K562 (cell line): ENCODE results near the gene TTC39A. TPM values are rescaled to one million over a fixed set of nuclear protein-coding genes. Genes with fewer than 3 reads are reported as not detected.
A peak's percentile ranks its signal among the peaks of the same experiment; 100 is the strongest.

ENCODE experiments used
- ATAC-seq: fragments of 200-7000 bp; cut with Tn5 transposase; 3 replicates; pipeline ENCODE4 v1.9.1; 2020; ENCODE audit warnings: moderate library complexity
- BruUV-seq: library from RNA; stranded (reverse); fragments of 400-500 nt; replicated peaks from 2 replicates; lab custom pipeline; 2021; lab: Mats Ljungman, UMichigan
- CTCF ChIA-PET: fragments of 300-600 bp; formaldehyde crosslinking; extraction: SDS; loops from one replicate; lab custom pipeline; 2021; ENCODE audit warnings: low intra/inter-chr PET ratio; lab: Yijun Ruan, JAX
- POLR2A ChIA-PET: fragments of 300-600, 350-650 bp; sonication (Branson Sonifier 250); formaldehyde crosslinking; extraction: SDS; loops from one replicate; lab custom pipeline; 2021; ENCODE audit warnings: antibody characterized with exemption, inconsistent platforms; lab: Yijun Ruan, JAX
- DNase-seq, 4 experiments: peaks; one replicate each; pipeline versions ENCODE4 v3.0.0 to v3.0.0-alpha.2; 2011 to 2018; ENCODE audit warnings: low spot score in 3 of 4, mixed read lengths in 3 of 4; ENCODE audit errors: extremely low read depth in 1 of 4
- FAIRE-seq: peaks from 2 replicates; lab custom pipeline; 2011; peaks lifted over from hg19 to GRCh38; lab: Jason Lieb, UNC
- H2AFZ ChIP-seq: 2 replicates; pipeline ENCODE4 v1.6.0; 2011; ENCODE audit warnings: low read depth, low read length, control low read depth, inconsistent platforms
- H3K27ac ChIP-seq: fragments of 200-600 bp; 3 replicates; pipeline ENCODE4 v1.8.0; 2011; ENCODE audit warnings: low read depth, mild to moderate bottlenecking, control low read depth, inconsistent platforms, low read length, moderate library complexity, mixed read lengths; ENCODE audit errors: extremely low read depth
- H3K27me3 ChIP-seq, 2 experiments: fragments of 300-600 bp in 1 of 2; 2 replicates in 1 of 2; 3 replicates in 1 of 2; pipeline versions ENCODE4 v1.6.0 to v1.8.0; 2011; ENCODE audit warnings: inconsistent platforms in 2 of 2, low read length in 2 of 2, mild to moderate bottlenecking in 1 of 2, mixed read lengths in 1 of 2, moderate library complexity in 1 of 2; ENCODE audit not compliant: control insufficient read depth in 2 of 2, insufficient read depth in 2 of 2
- H3K36me3 ChIP-seq: fragments of 300-600 bp; 3 replicates; pipeline ENCODE4 v1.8.0; 2011; ENCODE audit warnings: mild to moderate bottlenecking, low read length, inconsistent platforms; ENCODE audit not compliant: control insufficient read depth, insufficient read depth
- H3K4me1 ChIP-seq, 2 experiments: fragments of 200-600 bp in 1 of 2; replicated peaks in 1 of 2; 2 replicates in 1 of 2; 3 replicates in 1 of 2; pipeline versions ENCODE4 v1.5.1 to v1.8.0; 2011; ENCODE audit warnings: inconsistent platforms in 2 of 2, low read length in 2 of 2, mild to moderate bottlenecking in 1 of 2, mixed read lengths in 1 of 2, moderate library complexity in 1 of 2; ENCODE audit not compliant: control insufficient read depth in 2 of 2, insufficient read depth in 2 of 2
- H3K4me2 ChIP-seq: 2 replicates; pipeline ENCODE4 v1.6.1; 2011; ENCODE audit warnings: low read length, control low read depth, inconsistent platforms, mixed read lengths; ENCODE audit not compliant: insufficient read depth
- H3K4me3 ChIP-seq: fragments of 200-600 bp; sonication (generic), shearing (Covaris generic); 2 replicates; pipeline ENCODE4 v1.5.1; 2016; ENCODE audit warnings: control low read depth, inconsistent platforms
- H3K79me2 ChIP-seq: fragments of 200-600 bp; 3 replicates; pipeline ENCODE4 v1.8.0; 2011; ENCODE audit warnings: low read length, inconsistent platforms; ENCODE audit not compliant: control insufficient read depth, insufficient read depth
- H3K9ac ChIP-seq, 2 experiments: 2 replicates each; pipeline versions ENCODE4 v1.6.0 to v1.6.1; 2011; ENCODE audit warnings: low read depth in 2 of 2, low read length in 2 of 2, control low read depth in 1 of 2, inconsistent platforms in 1 of 2, mild to moderate bottlenecking in 1 of 2, mixed read lengths in 1 of 2; ENCODE audit not compliant: insufficient read depth in 1 of 2
- H3K9me1 ChIP-seq: one replicate; pipeline ENCODE4 v1.6.0; 2011; ENCODE audit warnings: inconsistent platforms, mild to moderate bottlenecking, low read length, moderate library complexity; ENCODE audit not compliant: control insufficient read depth, insufficient read depth
- H3K9me3 ChIP-seq: replicated peaks from 2 replicates; pipeline ENCODE4 v1.5.1; 2011; ENCODE audit warnings: low read depth, low read length, inconsistent platforms; ENCODE audit not compliant: control insufficient read depth, insufficient read depth
- H4K20me1 ChIP-seq: replicated peaks from 2 replicates; pipeline ENCODE4 v1.6.1; 2011; ENCODE audit warnings: low read length, inconsistent platforms, mixed read lengths; ENCODE audit not compliant: control insufficient read depth, insufficient read depth
- DDX20 ChIP-seq: fragments of 450-650 bp; IDR thresholded peaks from 2 replicates; pipeline ENCODE4 v1.6.1; 2016; ENCODE audit warnings: missing genetic modification characterization, low read depth, mild to moderate bottlenecking, missing compliant biosample characterization, moderate library complexity
- HMG20A ChIP-seq: fragments of 450-650 bp; formaldehyde crosslinking; conservative IDR thresholded peaks from 2 replicates; pipeline ENCODE4 v1.4.0; 2020; ENCODE audit warnings: mild to moderate bottlenecking, mixed read lengths
- MNT ChIP-seq, 2 experiments: fragments of 450-650 bp; conservative IDR thresholded peaks; 2 replicates each; pipeline ENCODE4 v1.6.1; 2017; ENCODE audit warnings: mild to moderate bottlenecking in 2 of 2, moderate library complexity in 2 of 2
- PKNOX1 ChIP-seq: fragments of 450-650 bp; IDR thresholded peaks from 2 replicates; pipeline ENCODE4 v1.6.1; 2016
- SMAD4 ChIP-seq: fragments of 250-450 bp; sonication (Bioruptor Pico); conservative IDR thresholded peaks from 2 replicates; pipeline ENCODE4 v1.8.0; 2021; ENCODE audit warnings: inconsistent platforms, mild to moderate bottlenecking, moderate library complexity
- SMARCE1 ChIP-seq: fragments of 450-650 bp; IDR thresholded peaks from 2 replicates; pipeline ENCODE4 v1.7.1; 2016; ENCODE audit warnings: mild to moderate bottlenecking
- ZBTB7A ChIP-seq: IDR thresholded peaks from 2 replicates; pipeline ENCODE4 v1.6.1; 2011; ENCODE audit warnings: low read depth, mild to moderate bottlenecking, low read length, moderate library complexity, borderline replicate concordance; ENCODE audit not compliant: control insufficient read depth
- WGBS: fragments of 100-300 bp; shearing (Covaris generic); methylation state at CpG from one replicate; pipeline ENCODE4 v1.1.6; 2016; ENCODE audit warnings: low coverage, mixed read lengths; ENCODE audit not compliant: insufficient coverage; ENCODE audit errors: missing lambda C conversion rate; 5-methylcytosine and 5-hydroxymethylcytosine counted together
- in situ Hi-C: fragments of 300-500 bp; cut with MboI; formaldehyde crosslinking; loops from 4 replicates; pipeline ENCODE4 v1.15.0; 2018; ENCODE audit warnings: inconsistent platforms, mixed read lengths
- intact Hi-C: fragments of 100-400 bp; cut with micrococcal nuclease; formaldehyde crosslinking; loops from 2 replicates; pipeline ENCODE4 v1.14.2; 2022
- polyA plus RNA-seq, 8 experiments: library from polyadenylated mRNA; depleted of rRNA in 4 of 8; stranded (reverse) in 5 of 8; unstranded in 3 of 8; fragments of >200 nt; fragmentation: Nextera tagmentation in 2 of 8; fragmentation: Illumina TruSeq in 1 of 8; extraction: Ambion mirVana in 2 of 8; extraction: Trizol in 1 of 8; gene quantifications; 2 replicates each; pipeline versions ENCODE4 v1.2.1 to v1.2.3, GENCODE V29; 2011 to 2014; ENCODE audit warnings: inconsistent platforms in 1 of 8, missing spikeins in 1 of 8
- total RNA-seq, 7 experiments: library from RNA; depleted of rRNA in 6 of 7; stranded (reverse); fragments of >200 nt in 6 of 7; fragmentation: Illumina TruSeq in 2 of 7; extraction: Trizol in 2 of 7; gene quantifications; 2 replicates each; pipeline versions ENCODE4 v1.2.1 to v1.2.3, GENCODE V29; 2011 to 2021; ENCODE audit warnings: low replicate concordance in 1 of 7

The TTC39A gene
- total and polyA plus RNA-seq, 9 of the 15 experiments (the other 6 are each of a cell fraction or from before 2014, with no cell fraction given): 0.18 to 0.82 (median 0.35) TPM

- TF ChIP-seq SMAD4 (CRISPR knock-in tag): no peak
- no peak for TF ChIP-seq HMG20A (CRISPR knock-in tag)
- TF ChIP-seq SMARCE1: peak; percentile 51; the same call in 1 of the 2 replicates
- peak in 1 of 2 experiments; percentile 15; a peak in 1 of 4 replicates for TF ChIP-seq MNT (conservative IDR thresholded peaks at IDR 0.05)
Measured at GRCh38 chr1:51303751-51304251, 26.6 kb downstream of the TTC39A start (continued).

- Histone ChIP-seq H3K27me3 (no peaks in the 10 kb centered on the region), H3K4me2 (no peak overlapping the region), H2AFZ (peak overlapping the region; percentile 64; the same call in 1 of the 2 replicates), H3K9ac (peak overlapping the region in 1 of 2 experiments; percentile 80; a peak in 2 of 4 replicates), H3K9me3 (no peaks in the 10 kb centered on the region), H3K4me3 (no peak overlapping the region), H4K20me1 (no peaks in the 10 kb centered on the region), H3K9me1 (no peaks in the 10 kb centered on the region), H3K27ac (no peak overlapping the region), H3K79me2 (no peaks in the 10 kb centered on the region), H3K4me1 (peaks cover 11 to 48% of the 10 kb centered on the region in 2 experiments; a peak in 4 of 5 replicates), H3K36me3 (no peaks in the 10 kb centered on the region)
- FAIRE-seq (no peak), ATAC-seq (no peak; the same call in 2 of the 3 replicates), DNase-seq (no peak)
- peak; percentile 30; the same call in 1 of the 2 replicates for TF ChIP-seq ZBTB7A
- no peak for TF ChIP-seq PKNOX1
- TF ChIP-seq DDX20 (tag): no peak
- WGBS: 81% methylated on average over 5 of the region's 6 CpGs
- POLR2A ChIA-PET: interaction anchor here (1.0 kb wide), 1 partner anchor 28 kb away, joined by 3 read pairs; no protein-coding TSS in a partner anchor
- BruUV-seq: no TSS peak
- CTCF ChIA-PET: no interaction called here
- intact Hi-C loops (no loop called here), in situ Hi-C loops (no loop called here)
Measured at GRCh38 chr1:51303315-51303714, 27.0 kb downstream of the TTC39A start.
